AG08395 (cell line): Measurements from ENCODE around the gene MBP.
A peak's percentile ranks its signal among the peaks of the same experiment; 100 is the strongest.

ENCODE experiments used
- DNase-seq: peaks from one replicate; pipeline ENCODE4 v3.0.0; 2012; ENCODE audit warnings: mixed read lengths, low spot score

Gene MBP

DNA sequence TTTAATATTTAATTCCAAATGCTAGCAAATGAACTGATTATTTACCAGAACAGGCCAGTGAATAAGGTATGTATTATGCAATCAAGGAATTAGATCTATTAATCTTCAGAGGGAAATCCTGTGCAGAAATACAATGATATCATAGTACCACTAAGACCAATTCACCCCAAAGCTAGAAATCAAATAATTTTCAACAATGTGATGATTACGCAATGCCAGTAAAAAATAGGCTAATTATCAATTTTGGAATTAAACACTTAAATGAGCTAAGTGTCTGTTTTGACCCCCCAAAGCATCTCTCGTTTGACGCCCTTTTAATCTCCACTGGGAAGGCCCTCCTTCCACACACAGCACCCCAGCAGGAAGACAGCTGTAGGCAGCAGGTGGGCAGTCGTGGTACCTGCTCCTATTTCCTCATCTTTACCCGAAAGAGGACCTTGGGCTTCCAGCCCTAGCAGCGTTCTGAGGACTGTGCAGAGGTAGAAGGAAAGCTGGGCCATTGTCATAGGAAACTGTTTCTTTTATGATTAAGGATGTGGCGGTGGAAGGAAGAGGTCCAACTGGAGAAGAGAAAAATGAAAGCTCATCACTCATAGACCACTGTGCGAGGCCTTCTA, 84.7 kb downstream of the MBP start:
- DNase-seq: no peak

DNA sequence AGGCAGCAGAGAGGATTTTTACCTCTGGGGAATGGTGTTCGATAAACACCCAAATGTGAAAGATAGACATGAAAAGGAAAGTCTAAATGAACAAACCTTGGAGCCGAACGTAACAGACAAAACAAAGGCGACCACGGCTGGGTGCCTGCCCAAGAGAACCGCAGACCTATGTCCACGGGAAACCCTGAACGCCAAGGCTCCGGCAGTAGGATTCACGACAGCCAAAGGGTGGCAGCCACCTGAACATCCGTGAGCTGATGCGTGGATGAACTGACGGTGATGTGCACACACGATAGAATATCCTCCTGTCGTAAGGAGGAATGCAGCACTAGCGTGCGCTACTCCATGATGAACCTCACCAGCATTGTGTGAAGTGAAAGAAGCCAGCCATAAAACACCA, 85.6 kb downstream of the MBP start:
- no peak for DNase-seq

DNA sequence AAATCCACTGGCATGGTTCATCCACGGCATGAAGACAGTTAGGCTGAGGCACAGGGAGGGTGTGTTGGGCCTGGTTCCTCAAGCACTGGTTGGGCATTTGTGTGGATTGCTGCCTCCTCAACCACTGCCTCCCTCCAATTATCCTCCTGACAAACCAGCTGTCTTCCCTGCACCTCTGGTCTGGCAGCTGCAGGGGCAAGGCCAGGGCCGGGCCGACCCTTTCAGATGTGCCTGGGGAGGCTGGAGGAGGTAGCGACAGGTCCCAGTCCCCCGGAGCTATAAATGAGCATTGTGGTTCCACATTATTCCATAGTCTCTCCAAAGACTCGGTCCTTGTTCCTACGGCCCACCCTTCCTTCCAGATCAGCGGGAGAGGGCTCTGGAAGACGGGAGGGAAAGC, 86.2 kb downstream of the MBP start:
- no peak for DNase-seq

DNA sequence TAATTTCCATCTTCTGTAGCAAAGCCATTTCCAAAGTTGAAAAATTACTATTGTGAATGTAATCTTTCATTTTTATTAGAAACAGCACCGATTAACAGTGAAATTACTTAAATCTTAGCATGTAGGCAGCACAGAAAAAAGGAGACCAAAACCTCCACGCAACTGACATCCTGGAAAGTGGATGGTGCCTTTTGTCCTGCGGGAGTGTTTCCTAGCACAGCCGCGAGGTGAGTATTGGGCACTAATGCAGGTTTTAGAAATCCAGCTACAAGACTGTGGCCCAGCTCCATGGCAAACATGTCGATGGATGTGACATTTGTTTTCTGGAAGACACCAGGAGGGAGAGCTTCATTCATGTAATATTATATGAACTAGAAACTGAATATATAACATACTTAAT, 86.9 kb downstream of the MBP start:
- DNase-seq: no peak

DNA sequence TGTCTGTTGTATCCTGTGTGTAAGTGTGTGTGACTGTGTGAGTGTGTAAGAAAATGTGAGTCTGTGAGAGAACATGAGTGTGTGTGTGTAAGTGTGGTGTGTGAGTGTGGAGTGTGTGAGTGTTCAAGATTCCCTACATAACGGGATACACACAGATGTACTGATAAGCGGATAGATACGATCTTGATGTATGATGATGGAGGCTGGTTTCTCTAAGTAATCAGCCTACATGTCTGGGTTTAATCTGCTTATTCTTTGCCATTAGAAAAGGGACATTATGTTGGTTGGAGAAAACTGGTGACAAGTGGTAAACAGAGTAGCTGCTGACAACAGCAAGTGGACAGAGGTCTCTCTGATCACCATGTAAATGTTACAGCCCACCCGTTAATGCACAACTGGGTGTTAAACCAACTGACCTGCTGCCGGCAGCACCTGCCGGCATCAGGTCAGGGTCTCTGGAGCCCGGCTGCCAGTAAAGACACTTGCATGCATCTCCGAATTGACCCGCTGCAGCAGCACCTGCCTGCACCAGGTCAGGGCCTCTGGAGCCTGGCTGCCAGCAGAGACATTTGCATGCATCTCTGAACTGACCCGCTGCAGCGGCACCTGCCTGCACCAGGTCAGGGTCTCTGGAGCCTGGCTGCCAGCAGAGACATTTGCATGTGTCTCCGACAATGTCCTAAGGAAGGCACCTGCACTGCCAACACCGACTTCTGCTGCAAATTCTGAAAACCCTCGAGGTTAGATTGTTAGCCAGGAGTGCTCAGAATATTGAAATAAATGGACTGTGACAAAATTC, 87.5 kb downstream of the MBP start:
- DNase-seq: no peak

DNA sequence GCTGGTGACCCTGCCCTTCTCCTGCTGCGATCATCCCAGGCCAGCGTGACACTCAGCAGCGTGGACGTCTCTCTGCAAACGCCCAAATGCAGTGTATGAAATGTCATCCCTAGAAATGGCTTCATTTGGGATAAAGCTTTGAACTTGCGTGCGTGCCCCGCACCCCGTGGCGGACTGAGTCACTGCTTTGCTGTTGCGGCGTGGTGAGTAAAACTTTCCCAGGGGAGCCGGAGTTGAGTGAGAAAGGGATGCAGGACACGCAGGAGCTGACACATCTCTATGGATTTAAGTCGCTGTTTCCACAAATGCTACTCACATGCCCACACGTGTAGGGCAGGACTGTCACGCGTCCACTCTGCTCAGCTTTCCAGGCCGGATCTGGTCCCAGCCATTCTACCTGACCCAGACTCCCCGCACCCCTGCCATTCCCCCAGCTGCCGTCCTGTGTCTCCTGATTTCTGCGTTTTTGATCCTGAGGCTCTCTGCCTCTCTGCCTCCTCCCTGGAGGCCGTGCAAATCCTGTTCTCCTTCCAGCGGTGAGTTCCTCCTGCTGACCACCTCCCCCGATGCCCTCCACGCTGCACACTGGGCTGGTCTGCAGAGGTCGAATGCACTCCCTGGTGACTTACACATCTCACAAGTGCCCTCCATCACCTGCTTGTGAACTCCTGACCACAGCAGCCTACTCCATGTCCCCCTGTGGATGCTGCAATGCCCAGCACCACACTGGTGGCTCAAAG, 88.9 kb downstream of the MBP start:
- DNase-seq: no peak

DNA sequence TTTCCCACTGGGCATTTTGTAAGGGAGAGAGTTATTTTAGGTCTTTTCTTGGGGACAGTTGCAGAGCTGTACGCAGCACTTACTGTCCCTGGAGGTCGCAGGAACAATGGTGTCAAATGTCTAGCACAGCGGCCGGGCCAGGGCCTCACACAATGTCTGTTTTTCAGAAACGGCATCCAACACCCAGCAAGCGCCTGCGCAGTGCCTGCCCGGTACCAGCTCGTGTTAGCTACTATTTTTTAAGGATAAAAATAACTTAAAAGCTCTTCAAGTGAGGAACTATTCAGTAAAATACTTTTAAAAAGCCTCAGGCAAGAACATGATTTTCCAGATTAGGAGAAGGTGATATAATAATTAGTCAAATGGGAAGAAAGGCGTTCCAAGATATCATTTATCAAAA, 90.0 kb downstream of the MBP start:
- DNase-seq: no peak

DNA sequence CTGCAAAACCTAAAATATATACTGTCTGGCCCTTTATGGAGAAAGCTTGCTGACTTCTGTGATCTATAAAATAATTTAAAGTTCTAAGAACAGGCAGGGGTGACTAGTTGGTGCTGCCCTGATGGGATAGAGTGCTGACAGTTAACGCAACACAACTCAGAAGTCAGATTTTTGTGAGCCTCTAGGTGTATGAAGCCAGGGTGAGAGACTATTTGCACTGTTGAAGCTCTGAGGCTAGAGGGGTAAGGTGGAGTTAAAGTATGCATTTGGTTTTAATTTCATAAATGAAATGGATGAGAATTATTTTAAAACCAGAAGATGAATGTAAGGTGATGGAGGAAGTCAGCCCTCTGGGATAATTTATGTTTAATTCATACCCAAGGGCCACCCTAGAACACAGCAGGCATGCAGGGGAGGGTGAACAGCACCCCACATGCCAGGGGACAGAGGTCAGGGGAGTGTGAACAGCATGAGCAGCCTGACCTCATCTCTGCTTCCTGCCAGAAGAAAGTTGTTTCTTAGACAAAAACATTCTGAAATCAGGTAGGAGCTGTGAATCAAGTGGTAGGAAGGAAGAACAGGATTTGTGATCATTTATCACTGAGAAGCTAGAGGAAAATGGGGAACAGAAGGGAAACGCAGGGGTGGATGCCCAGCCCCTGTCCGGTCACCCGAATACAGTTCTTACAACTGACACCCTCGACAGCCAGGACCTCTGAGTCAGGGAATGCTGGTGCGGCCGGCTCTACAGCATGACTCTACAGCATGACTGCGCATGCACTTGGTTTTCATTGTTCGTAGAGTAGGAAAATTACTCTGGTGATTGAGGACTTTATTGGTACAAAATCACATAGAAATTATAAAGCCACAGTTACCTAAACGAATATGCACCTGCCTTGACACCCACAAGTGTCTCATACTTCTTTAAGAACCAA, 93.1 kb downstream of the MBP start:
- no peak for DNase-seq

DNA sequence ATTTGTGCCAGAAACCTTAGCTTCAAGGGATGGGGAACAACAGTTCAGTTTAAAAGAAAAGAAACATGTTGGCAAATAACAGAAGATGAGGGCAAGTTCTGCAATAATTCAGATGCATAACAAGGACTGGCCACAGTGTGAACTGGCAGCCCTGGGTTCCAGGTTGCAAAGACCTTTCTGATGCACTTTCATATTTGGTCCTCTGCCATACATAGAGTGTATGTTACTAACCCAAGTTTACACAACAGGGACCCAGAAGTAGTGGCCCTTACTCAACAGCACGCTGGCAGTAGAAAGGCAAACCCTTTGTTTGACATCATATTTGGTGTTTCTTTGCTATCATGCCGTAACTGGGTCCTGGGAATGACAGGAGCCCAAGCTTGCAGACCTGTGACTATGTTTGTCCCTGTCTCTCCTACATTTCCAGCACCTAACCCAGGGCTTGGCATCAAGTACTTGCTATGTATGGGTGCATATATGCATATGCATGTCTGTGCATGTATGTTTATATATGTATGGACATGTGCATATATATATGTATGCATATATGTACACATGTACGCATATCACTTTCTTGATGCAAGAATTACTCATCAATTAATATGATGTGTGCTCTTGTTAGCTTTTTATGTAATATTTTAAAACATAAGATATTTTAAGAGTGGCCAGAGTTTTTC, 94.3 kb downstream of the MBP start:
- no peak for DNase-seq

DNA sequence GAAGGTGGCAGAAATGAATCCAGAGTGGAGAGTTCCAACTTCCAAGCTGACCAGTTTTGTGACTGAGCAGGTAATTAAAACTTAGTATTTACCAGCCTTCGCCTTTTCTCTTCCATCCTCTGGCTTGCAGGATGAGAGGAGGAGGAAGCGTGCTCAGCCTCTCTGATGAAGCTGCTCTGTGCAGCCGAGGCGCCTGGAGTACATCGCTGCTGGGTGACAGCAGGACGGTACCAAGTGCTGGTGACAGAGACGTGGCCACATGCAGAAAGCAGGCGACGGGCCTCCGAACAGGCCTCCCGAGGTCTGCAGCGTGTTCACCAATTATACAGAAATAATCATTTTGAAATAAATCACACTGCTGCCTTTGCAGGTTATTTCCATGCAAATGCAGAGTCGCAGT, 95.0 kb downstream of the MBP start:
- no peak for DNase-seq

DNA sequence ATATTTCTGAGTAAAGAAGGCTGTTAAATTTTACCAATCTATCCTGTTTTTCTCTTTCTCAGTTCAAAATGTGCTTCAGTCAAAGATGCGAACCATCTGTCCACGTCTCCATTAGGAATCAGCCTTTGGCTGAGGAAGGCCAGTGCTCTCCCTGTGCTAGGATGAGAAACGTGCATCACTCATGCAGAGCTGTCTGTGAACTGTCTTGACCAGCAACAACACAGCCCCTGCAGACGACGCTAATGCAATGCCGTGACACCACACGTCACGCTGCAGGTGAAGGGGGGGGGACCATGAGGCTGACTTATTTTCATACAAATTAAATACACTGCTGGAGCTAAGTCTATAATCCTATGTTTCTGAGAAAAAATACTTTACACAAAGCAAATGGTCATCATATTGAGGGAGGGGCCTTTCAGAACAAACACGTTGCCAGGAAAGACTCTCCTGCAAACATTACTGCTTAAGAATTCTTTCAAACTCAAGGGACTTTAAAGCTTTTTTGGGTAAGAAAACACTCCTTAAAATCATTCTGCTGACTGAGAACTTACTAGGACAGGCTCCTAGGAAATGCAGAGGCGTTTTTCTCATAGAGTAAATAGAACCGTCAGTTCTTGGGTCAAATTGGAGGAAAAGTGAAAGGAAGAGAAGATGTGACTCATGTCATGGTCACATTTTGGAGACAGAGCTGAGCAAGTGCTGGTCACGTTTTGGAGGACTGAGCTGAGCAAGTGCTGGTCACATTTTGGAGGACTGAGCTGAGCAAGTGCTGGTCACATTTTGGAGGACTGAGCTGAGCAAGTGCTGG, 97.0 kb downstream of the MBP start:
- peak; percentile 43 for DNase-seq

DNA sequence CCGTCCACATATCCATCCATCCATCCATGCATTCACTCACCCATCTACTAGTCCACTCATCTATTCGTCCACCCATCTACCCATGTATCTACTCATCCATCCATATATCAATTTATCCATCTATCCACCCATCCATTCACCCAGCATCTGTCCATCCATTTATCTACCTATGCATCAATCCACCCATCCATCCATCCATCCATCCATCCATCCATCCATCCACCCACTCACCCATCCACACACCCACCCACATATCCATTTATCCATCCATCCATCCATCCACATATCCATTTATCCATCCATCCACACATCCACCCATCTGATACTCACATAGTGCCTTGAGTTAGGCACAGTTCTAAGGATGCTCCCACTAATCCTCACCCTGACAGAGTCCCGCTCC, 99.0 kb downstream of the MBP start:
- no peak for DNase-seq

DNA sequence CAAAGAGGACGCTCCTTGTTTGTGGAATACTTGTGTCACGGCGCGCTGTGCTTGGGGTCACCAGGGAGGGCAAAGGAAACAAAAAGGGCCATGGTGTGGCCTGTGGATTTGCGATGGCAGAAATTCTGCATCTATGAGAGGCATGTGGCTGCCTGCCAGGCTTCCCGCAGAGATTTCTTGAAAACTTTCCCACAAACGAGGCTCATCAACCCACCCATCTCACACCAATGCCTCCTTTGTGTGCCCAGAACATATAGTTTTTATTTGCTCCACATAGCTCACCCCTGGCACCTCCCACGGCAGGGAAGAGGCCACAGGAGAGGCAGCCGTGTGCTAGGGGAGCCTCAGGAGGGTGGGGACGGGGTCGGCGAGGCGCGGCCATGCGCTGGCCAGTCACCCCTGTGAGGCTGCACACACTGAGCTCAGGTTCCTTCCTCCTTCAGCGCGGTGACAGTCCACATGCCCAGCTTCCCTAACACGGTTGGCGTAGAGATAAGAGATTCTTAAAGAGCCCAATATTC, 100.3 kb downstream of the MBP start:
- DNase-seq: no peak

DNA sequence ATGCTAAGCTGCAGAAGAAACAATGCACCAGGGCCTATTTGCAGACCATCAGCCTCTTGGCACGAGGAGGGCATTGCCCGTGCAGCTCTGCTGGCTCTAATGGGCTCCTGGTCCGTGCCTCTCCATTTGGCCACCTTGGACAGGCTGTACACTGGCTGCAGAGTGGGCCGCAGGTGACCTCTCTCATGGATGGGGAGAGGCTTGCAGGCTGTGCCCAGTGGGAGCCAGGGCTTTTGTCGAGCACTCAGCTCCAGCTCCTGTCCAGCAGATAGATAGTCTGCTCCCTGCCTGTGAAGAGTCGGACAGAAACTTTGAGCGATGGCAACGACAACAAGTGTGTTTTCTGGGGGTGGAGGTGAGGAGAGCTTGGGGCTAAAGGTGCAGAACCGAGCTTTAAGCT, 100.9 kb downstream of the MBP start:
- no peak for DNase-seq

DNA sequence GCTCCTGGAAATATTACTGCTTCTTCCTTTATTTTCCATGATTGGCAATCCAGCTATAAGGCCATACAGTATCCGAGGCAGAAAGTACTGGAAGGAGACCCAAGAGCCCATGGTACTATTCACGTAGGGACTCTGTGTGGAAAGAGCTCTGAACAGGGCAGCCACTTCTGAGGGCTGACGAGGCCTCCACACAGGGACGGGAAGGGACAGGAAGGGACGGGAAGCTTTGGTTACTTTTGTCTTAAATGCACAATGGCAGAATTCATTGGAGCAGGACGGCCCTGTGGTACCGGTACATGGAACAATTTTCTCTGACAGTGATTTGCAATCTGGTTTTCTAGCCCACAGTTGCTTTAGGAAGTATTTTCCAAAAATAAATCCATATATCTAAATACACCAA, 102.4 kb downstream of the MBP start:
- no peak for DNase-seq

DNA sequence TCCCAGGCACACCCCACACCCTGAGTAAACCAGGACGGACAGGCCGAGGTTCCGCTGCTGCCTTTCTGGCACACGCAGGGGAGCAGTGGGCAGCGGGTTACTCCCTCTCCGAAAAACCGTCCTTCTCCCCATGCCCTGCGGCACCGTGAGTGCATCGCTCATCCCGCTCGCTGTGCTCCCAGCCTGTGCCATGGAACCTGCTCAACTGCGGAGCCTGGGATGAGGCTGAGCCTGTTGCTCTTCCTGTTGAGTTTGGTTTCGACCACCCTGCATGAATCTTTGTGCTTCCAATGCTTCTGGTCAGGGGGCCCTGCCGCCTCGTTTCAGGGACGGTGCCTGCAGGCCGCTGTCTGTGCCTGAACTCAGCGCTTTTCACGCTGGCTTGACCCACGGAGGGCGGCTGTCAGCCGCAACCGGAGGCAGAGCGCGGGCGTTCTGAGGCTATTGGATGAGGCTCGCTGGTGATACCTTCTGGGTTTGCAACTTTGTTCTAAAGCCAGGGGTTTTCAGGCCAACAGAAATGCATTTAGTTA, 106.7 kb downstream of the MBP start:
- DNase-seq: no peak

DNA sequence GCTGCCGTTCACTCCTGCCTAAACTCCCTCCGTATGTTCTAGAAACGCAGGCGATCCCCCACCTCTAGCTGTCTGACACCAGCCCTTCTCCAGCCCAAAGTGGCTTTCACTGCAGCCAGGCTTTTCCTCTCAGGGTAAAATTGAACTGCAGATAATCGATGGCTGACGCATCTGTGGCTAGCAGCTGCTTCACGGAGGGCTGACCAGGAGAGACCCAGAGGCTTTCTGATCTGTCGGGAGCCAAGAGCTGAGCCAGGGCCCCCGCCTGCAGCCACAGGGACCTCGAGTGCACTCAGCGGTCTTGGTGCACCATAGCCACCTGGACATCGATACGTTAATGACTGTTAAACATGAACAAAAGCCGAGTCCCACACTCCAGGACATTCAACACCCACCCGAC, 107.5 kb downstream of the MBP start:
- no peak for DNase-seq

DNA sequence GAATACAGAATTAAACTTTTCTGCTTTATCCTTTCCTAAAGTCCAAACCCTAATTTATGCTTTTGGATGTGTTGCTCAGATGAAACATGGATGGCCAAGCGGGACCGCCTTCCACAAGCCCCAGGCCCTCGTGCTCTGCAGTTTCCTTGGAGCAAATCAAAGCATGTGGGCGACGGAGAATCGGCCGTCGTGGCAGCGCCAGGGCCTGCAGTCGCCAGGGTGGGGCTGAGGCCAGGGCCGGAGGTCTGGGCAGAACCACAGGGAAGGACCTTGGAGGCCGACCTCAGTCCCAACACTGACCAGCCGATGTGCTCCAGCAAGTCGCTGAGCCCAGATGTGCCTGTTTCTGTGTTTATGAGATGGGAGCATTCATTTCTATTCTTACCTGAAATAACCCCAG, 108.1 kb downstream of the MBP start:
- no peak for DNase-seq

DNA sequence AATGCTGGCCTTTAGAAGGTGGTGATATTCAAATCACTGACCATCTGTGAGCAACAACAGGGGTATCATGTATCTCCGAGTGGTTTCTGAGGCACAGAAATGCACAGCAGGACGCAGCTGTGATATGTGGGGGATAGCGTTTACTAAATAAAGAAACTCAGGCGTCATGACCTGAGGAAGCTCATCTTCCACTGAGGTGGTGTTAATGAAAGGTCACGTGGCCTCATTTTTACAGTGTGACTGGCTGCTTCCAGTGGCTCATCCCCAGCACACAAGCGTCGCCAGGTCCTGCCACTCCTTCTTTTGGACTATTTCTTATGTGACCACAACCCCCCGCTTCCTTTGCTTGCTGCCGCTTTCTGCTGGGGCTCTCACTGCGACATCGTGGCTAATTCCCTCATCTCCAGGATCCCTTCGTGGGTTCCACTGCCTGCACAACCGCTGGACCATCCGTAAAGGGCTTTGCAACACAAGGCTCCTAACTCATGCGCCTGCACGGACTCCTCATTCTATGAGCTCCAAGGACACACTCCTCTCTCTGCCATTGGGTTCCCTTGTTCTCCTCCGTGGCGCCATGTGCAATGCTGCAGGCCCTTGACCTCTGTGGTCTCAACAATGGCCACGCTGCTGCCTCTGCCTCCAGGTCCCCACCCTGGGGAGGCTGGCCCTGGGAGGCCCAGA, 109.3 kb downstream of the MBP start:
- DNase-seq: no peak

DNA sequence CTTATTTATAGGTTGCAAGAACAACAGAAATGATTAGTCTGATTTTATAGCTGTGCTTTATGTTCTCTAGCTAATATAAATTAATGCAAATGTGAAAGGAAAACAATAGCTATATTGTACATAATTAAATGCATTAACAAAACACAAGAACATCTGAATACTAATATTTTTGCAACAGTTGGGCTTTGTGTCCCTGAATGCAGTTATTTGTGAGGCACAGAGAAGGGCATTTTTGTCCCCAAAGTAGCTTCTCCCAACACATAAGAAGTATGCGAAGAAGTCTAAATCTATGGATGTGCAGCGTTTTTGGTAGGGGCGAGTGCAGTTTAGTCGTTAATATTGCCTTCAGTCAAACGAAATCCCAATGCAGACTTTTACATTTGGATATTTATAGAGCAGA, 110.0 kb downstream of the MBP start:
- no peak for DNase-seq
